IPS DF 4.7 (cell line): ENCODE data around the gene PNPLA5.
"Not testable (repeated sequence)": the region's sequence is repeated elsewhere in the genome, so short reads cannot be mapped to it uniquely, and the experiment has no call there.

ENCODE experiments used
- DNase-seq: peaks from one replicate; pipeline ENCODE4 v3.0.0-alpha.2; 2013; ENCODE audit warnings: low spot score; ENCODE audit errors: extremely low read depth

Gene PNPLA5

GRCh38 chr22:43891360-43892182 is at the start of gene PNPLA5:
TSS of gene PNPLA5 (minus strand) at chr22:43892013. CDS start at chr22:43891880, 133 bp downstream.
- DNase-seq: no peak

- DNase-seq: no peak
Measured at GRCh38 chr22:43941449-43941848, 49.6 kb upstream of the PNPLA5 start.

- no peak for DNase-seq
Measured at GRCh38 chr22:43931771-43932170, 40.0 kb upstream of the PNPLA5 start.

DNA sequence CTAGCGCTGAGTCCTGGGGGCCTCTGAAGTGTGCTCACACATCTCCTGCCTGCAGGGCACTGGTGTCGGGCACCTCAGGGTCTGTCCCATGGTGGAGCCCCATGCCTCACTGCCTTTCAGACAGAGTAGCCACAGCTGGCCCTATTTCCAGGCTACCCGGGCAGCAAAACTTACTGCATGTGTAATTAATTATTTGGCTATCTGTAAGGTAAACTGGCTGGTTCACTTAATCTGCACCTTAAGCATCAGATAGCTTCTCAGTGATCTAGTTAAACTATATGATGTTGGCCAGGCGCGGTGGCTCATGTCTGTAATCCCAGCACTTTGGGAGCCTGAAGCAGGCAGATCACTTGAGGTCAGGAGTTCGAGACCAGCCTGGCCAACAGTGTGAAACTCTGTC is 37.1 kb upstream of the PNPLA5 start:
- DNase-seq: no peak

- DNase-seq: no peak
Measured at GRCh38 chr22:43928468-43928867, 36.7 kb upstream of the PNPLA5 start.

DNA sequence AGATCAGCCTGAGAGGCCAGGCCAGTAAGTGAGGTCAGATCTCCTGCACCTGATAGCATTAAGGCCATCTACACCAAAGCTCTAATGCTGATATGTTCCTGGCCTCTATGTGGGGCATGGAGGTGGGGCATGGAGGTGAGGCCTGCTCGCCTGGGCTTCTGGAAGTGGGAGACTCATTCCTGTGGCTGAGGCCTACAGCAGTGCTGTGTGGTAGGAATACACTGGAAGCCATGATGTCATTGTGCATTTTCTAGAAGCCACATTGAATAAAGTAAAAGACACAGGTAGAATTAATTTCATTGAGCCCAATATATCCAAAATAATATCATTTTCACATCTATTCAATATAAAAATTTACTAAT is 34.5 kb upstream of the PNPLA5 start:
- DNase-seq: no peak

DNA sequence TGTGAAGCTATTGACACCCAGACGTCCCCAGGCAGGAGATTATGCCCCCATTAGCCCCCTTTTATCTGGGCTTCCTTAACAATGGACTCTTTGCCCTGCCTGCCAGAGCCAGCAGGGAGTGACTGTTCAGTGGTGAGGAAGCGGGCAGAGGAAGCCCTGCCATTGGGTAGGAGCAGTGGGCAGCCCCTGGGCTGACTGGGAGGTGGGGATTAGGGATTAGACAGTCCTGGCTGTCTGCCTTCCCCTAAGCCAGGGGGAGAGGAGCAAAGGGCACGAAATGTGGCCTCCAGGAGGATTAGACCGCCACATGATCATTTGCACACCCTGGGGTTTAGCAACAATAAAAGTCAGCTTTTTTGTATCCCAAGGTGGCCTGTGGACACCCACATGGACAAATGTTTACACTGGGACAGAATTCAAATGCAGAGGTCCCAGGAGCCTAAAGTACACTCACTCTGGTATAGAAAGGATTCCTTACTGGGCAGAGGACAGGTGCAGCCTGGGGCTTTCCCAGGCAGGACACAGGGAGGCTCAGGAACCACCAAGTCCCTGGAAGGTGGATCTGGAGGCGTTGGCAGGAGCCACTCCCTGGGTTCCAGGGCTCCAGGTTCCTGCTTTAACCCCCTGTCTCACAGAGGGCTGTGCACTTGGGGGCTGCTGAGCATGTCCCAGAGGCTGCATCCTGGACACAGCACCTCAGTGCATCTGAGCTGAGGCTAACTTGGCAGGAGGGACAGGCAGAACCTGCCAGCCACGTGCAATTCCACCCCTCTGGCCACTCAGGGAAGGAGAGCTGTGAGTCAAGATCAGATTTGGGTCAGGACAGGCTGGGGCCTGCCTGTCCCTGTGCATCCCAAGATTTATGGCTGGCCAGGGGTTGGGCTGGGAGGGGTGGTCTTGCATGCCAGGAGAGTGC is 33.9 kb upstream of the PNPLA5 start:
- no peak for DNase-seq

DNA sequence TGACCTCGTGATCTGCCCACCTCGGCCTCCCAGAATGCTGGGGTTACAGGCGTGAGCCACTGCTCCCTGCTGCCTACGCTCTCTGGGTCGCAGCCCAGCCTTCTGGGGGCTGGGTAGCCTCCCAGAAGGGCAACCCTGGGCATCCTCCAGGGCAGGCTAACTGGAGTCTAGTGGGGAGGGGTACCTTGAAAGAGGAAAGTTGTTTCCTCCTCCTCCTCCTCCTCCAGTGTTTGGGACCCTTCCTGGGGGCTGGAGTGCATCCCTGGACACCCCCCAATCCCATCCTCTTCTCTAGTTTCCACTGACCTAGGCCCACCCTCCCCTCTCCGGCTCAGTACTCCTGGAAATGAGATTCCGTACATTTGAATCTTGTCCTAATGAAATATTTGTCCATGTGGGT is 33.1 kb upstream of the PNPLA5 start:
- no peak for DNase-seq

GRCh38 chr22:43923631-43924464 is 32.0 kb upstream of the PNPLA5 start, which contains the start of gene PNPLA3:
TSS of gene PNPLA3 (plus strand) at chr22:43923805. CDS start at chr22:43923912, 107 bp downstream.
- no peak for DNase-seq

DNA sequence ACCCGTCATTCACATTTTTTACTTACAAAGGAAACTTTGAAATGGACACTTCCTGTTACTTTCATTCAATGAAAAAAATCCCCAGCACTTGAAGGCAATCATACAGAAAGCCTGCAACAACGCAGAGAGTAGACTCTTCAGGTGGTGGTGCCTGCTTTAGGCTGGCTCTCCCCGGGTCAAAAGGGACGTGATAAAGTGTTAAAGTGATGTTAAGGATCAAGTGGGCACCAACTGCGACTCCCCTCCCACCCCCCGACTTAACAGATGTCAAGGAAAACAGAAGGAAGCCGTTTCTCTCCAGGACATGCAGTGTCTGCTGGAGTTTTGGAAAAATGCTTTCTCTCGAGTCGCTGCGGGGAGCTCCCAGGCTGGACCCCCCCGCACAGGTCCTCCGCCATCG is 31.4 kb upstream of the PNPLA5 start:
- DNase-seq: no peak

GRCh38 chr22:43922123-43922522 is 30.3 kb upstream of the PNPLA5 start:
- DNase-seq: no peak

- no peak for DNase-seq
Measured at GRCh38 chr22:43921370-43921769, 29.6 kb upstream of the PNPLA5 start.

GRCh38 chr22:43919106-43919973 is 27.5 kb upstream of the PNPLA5 start:
- DNase-seq: no peak

DNA sequence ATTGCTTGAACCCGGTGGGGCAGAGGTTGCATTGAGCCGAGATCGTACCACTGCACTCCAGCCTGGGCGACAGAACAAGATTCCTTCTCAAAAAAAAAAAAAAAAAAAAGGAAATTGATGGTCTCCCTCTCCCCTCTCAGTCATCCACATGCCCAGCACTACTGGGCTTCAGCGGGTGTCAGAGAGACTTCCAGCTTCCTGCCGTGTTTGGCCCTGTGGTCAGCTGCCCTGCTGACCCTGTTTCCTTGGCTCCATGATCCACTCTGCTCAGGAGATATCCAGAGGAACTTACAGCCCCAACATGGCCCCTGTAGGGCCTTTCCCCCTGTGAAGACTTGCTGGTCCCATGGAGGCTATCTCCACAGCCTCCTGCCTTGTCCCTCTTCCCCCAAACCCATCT is 25.7 kb upstream of the PNPLA5 start:
- no peak for DNase-seq

DNA sequence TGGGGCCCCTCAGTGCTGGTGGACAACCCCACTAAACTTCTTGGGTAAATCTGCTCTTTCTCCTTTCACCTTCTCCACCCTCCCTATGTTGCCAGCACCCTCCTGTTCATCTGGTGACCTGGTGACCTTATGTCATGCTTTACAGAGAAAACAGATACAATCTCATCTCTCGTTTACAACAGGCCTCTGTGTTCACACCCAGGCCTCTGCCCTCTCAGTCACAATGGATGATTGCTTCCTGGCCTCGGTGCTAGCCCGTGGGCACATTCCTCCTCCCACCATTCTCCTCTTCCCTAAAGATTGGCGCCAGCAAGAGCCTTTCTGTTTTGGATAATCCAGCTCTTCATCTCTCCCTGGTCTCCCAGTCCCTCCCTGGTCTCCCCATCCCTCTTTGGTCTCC is 19.5 kb upstream of the PNPLA5 start:
- DNase-seq: no peak

DNA sequence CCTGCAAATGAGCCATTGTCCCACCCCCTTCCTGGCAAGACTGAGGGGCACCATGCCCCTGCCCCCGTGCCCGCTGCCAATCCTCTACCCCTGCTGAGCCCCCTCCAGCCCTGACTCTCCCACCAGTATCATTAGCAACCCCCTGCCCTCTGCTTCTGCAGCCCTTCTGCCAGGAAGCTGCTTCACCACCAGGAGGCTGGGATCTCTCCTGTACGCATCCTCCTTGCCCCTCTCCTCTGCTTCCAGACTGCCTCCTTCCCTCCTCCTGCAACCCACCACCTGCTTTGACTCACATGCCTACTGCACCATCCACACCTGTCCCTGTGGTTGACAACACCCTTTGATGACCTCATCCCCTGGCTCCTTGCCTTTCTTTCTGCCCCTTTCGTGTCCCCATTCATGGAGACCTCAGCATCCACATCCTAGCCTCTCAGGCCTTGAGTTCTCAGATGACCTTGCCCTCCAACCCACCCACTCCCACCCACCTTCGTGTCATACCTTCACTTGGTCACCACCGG is 18.4 kb upstream of the PNPLA5 start:
- no peak for DNase-seq

- no peak for DNase-seq
Measured at GRCh38 chr22:43909708-43910107, 17.9 kb upstream of the PNPLA5 start.

DNA sequence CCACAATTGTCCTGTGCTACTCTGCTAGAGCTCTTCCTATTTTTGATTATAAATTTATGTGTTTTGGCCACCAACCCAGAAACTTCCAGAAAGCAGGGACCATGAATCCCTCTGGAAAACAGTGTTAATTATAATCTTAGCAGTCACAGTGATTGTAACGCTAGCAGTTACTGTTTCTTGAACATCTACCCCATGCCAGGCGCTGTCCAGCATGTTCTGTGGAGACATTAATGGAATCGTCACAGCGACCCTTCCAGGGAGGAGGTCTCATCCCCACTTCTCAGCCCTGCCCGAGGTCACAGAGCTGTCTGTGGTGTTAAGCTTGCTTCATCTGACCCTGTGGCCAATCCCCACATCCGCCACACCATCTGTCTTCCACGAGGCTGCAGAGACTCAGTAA is 13.9 kb upstream of the PNPLA5 start:
- no peak for DNase-seq

- DNase-seq: not testable (repeated sequence)
Measured at GRCh38 chr22:43904412-43904811, 12.6 kb upstream of the PNPLA5 start.

GRCh38 chr22:43903033-43903432 is 11.2 kb upstream of the PNPLA5 start:
- DNase-seq: not testable (repeated sequence)
